EH (cell line): ENCODE results near the gene RBP2.
A peak's percentile ranks its signal among the peaks of the same experiment; 100 is the strongest.
"Not testable (repeated sequence)": the region's sequence is repeated elsewhere in the genome, so short reads cannot be mapped to it uniquely, and the experiment has no call there.

Experiments used
- DNase-seq: peaks from one replicate; pipeline ENCODE4 v3.0.0-alpha.2; 2015; ENCODE audit warnings: low read depth

Gene RBP2

DNA sequence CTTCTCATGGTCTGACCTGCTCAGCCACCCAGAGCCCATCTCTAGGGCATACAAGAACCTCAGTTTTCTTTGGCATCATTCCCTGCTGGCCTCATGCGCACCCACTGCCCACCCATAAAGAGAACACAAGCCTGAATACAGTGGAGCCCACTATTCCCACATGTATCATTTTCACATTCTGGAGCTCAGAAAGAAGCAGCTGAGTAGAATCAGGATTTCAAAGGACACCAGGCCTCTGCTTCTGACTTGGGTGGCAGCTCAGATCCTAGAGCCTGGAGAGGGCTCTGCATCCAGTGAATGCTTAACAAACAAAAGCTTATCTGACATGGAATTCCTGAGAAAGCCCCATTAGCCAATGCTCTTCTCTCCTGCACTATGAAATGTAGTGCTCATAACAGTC, 34.7 kb downstream of the RBP2 start:
- no peak for DNase-seq

DNA sequence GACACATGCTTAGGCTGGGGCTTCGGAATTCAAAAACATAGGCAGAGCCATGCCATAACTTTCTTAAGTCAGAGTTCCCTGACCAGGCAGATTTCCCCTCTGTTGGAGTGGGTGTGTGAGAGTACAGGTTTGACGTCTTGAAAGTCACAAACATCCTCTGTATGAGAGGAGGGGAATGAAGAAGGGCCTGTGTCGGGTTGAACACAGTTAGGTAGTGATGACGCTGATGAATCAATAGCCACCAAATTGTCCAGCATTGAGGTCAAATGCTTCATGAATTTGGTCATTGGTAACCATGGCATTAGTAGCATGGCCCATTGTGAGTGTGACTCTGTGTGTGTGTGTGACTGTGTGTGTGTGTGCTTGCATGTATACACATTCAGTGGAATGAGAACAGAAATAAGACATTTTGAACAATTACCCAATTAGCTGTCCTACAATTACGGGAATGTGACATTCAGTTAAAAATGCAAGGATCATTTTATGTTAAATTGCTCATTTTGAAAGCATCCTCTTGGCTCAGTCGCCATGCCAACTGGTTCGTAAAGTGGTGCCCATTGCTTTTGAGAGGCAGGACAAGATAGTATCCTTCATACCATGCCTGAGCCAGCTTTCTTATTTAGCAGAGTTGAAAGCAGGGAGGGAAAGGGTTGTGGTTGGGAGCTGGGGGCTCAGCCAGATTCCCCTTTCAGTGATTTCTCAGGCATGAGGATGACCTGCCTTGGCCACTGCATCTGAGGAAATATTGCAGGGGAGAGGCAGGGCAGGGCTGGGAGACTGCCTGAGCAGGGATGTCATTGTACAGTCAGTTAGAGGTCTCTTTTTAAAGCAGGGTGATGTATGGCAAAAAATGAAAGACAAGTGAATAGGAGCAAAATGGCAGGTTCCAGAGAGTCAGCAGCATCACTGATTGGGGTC, 35.4 kb downstream of the RBP2 start:
- DNase-seq: no peak

DNA sequence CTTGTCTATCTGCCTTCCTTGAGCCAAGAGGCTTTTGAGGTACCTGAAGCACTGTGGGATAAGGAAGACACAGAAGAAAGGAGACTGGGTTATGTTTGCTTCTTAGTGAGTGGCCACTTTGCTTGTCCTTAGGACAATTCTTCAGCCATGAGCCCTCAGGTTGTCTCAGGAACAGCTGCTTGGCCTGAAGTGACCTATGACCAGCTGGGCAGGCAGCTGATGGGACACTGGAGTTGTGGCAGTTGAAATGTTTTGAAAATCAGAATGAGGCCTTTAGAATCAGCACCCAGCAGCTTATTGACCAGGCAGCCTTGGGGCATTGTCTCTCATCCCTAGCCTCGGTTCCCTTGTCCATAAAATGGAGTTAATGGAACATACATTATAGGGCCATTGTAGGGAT, 37.0 kb downstream of the RBP2 start:
- DNase-seq: no peak

DNA sequence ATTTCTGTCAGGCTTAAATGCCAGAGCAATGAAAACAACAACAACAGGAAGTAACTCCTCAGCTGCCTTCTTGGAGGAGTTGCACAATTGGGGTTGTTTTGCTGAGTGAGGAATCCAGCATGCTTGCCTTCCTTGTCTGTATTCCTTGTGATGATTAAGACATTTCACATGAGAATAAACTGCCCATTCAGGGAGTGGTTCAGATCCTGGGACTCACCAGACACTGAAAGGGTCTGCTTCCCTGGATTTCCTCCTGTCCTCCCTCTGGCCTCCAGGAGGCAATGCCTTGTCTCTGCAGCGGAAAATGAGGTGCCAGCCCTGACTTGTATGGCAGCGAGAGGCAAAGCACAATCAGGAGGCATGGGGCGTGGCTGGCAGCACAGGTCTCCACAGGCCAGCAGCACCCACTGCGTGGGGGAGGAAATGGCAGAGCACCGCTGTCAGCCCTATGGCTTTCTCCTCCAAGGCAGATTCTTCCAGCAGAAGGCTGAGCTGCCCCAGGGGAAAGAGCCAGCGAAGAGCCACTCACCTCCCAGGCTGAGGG, 41.5 kb downstream of the RBP2 start:
- peak; percentile 35 for DNase-seq

DNA sequence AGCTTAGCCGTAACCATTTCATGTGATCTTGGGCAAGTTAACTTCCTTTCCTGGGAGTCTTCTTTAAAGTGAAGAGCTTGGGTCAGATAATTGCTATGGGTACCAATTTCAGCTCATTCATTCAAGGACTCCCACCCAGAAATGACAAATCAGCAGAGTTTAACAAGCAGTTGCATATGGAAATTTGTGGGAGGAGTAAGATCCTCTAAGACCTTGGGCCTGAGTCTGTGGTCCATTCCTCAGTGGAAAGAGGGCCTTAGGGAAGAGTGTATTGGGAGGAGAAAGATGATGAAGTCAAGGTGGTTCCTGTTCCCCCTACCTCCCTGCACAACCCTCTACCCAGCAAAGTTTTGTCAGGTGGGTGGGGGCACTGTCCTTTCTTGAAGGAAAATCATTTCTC, 42.1 kb downstream of the RBP2 start:
- no peak for DNase-seq

DNA sequence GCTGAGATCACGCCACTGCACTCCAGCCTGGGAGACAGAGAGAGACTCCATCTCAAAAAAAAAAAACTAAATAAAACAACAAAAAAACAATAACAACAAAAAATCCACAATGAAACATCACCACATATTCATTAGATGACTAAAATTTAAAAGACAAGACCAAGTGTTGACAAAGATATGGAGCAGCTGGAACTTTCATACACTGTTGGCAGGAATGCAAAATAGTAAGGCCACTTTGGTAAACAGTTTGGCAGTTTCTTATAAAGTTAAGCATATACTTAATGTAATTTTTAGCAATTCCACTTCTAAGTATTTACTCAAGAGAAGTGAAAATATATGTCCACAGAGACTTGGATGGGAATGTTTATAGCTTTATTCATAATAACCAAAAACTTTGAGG, 43.2 kb downstream of the RBP2 start:
- no peak for DNase-seq

DNA sequence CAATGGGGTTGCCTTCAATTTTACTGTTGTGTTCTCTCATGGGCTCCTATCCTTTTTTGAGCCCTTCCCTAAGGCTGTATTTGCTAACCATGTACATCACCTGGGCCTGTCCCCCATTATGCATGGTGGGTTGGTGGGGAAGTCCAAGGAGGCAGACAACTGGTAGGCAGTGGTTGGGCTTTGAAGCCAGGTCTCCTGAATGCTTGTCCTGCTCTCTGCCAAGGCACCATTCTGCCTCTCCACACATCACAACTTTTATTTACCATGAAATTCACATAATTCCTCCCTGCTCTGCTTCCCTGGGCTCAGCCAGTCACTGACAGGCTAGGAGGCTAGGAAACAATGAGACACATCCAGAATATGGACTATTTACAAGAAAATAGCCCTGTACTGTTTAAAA, 45.8 kb downstream of the RBP2 start:
- no peak for DNase-seq

DNA sequence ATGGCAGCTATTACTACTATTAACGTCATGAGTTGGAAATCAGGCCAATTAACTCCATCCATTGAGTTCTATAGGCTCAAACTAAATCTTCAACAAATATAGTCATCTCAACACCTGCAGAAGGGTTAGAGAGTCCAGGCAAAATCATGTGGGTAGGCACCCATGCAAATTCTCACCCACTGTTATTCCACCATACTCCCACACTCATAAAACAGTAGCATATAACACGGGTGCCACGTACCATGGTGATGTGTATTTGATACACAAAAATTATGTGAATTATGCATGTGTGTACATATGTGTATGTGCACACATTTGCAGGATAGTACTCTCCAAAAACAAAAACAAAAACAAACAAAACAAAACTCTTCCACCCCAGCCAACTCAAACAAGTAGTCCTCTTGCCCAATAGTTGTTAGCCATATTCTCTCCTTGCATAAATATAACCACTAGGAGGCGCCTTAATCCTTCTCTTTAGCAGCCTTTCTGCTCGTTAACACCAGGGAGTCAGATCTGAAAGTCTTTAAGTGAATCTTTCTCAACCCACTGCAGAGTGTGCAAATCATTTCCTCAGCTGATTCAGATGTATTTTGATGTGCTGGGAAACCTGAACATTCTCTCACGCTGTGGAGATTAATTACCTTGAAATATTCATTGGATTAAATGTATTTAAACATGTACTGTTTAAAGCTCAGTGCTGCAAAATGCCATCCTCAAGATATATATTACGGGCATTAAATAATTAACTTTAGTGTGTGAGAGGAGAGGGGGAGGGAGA, 48.8 kb downstream of the RBP2 start:
- DNase-seq: peak; percentile 72

DNA sequence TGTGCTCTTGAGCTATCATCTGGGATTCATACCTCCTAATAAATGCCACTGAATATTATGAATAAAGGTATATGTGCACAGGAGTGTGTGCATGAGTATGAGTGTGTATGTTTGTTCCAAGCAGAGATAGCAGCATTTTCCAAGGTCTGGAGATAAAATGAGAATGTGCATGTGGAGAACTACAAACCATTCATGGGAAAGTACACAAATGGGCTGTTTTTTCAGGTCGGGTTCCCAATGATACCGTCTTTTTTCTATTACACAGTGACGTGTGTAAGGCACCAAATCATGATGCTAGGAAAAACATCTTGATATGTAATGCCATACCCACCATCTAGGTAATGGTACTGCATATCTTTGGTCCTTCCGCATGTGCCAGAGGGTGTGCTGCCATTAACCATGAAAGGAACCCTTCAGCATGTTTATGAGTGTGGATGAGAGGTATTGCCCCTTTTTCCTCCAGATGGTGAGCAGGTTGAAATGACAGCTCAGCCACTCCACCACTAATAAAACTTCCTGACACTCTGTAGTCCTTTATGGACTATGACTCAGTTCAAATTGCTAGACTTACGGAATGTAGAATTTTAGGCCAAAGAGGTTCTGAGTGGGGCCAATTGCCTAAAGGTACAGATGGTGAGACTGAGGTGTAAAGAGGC, 50.4 kb downstream of the RBP2 start:
- peak; percentile 16 for DNase-seq

DNA sequence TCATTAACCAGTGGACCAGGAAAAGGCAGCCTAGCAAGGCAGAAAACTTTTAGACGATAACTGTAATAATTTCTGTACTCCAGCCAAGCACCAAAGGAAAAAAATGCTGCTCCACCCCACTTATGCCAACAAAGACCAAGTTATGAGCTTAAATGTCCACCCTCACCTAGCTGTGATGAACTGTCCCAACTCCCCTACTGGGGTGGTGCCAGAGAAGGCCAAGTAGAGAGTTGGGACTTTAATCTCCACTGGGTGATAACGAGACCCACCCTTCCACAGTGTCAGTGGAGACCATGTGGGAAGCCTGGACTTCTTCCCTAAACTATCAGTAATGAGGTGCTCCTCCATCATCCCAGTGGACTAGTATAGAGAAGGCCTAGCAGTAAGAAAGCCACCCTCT, 53.1 kb downstream of the RBP2 start:
- no peak for DNase-seq

DNA sequence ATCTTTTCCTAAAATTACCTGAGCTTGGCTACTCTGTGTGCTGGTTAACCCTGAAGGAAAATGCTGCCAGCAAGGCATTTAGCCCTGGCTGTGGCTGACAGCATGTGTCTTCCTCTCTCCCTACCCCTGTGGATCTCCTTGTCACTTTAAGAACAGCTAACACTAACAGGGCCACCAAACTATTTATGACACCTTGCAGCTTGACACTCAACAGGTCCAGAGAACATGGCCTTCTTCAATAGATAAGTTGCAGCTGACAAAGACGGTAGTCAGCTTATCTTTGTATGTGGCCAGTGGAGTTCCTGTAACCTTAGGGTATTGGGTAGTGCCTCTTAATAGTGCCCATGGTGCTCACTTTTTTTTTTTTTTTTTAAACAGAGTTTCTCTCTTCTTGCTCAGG, 54.9 kb downstream of the RBP2 start:
- no peak for DNase-seq

DNA sequence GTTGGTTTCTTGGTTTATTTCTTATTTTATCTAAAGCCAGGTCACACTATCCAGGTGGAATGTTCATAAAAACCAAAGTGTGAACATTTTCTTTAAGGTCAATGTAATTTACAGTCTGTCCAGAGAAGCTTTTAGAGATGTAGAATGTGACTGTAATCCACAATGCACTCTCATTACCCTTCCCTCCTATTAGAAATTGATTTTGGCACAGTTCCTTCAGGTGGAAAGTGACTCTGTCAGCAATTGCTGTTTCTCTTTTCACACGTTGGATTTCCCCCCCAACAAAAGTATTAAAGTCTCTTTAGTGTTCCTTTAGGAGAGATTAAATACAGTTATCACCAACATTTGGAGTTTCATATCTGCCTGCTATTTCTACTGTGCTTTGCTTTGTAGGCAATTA, 55.3 kb downstream of the RBP2 start:
- no peak for DNase-seq

DNA sequence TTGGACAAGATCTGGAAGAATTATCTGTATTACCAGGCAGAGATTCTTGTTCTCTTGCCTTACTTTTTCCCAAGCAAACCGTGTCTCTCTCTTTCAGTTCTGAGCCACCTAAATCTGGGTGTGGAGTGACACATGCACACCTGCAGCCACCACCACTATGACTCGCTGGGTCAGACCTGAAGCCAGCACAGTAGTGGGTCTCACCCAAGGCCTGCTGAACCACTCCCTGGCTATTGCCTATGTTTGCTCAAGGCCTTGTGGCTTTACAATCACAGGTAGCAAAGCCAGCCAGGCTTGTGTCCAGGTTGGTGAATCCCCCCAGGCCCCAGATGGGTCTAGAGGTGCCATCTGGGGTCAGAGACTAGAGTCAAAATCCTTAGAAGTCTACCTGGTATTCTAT, 58.2 kb downstream of the RBP2 start:
- DNase-seq: no peak

DNA sequence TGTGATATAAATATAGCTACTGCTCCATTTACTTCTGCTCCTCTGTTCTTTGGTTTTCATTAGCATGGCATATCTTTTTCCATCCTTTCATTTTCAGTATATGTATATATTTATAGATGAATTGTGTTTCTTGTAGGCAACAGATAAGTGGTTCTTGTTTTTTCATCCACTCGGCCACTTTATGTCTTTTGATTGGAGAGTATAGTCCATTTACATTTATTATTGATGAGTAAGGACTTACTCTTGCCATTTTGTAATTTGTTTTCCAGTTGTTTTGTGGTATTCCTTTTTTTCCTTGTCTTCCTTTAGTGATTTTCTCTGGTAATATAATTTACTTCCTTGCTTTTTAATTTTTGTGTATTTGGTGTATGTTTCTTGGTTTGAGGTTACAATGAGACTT, 60.0 kb downstream of the RBP2 start:
- no peak for DNase-seq

DNA sequence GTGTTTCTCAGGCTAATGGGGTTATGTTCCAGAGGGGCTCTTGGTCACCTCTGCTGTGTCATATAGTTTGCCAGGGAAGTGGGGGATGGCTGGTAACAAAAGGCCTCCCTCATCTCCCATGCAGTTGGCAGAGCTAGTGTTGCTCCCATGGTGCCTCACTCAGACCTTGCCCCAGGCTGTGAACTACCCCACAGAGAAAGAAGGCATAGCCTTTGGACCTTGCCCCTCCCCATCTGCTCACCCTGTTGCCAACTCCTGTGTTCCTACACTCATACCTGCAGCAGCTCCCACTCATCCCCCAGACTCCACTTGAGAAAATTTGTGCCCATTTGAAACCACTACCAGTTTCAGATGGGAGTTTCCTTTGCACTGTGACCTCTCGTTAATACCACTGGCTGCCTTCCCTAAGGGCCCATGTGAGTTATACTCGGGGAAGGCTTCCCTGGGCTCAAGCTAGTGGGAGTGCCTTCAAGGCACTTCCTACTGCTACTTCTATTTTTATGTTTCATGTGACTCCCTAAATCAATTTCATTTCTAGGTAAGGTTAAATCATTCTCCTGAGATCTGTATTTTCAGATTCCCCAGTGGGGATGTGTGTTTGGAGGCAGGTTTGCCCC, 61.6 kb downstream of the RBP2 start:
- no peak for DNase-seq

DNA sequence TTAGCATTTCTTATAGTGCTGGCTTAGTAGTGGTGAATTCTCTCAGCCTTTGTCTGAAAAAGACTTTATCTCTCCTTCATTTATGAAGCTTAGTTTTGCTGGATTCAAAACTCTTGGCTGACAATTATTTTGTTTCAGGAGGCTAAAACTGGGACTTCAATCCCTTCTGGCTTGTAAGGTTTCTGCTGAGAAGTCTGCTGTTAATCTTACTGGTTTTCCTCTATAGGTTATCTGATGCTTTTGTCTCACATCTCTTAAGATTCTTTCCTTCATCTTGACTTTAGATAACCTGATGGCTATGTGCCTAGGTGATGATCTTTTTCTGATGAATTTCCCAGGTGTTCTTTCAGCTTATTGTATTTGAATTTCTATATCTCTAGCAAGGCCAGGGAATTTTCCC, 63.4 kb downstream of the RBP2 start:
- DNase-seq: not testable (repeated sequence)
